ENCODE data around the gene E2F7. TPM values are rescaled to one million over a fixed set of nuclear protein-coding genes. Genes with fewer than 3 reads are reported as not detected.
A peak's percentile ranks its signal among the peaks of the same experiment; 100 is the strongest.

Gene E2F7
- total RNA-seq, 1 donor from 2014 or later = 26.2 TPM

GRCh38 chr12:77104286-77104685 is 38.9 kb upstream of the E2F7 start:
- no peaks in the 10 kb centered on the region for H3K9me3 ChIP-seq (ENCODE audit: insufficient read depth, low read depth, low read length)
- H3K27me3 ChIP-seq (ENCODE audit: insufficient read depth, low read length) = no peaks in the 10 kb centered on the region
- H4K20me1 ChIP-seq (ENCODE audit: insufficient read depth, low read length) = no peaks in the 10 kb centered on the region
- no peak overlapping the region for H3K4me3 Mint-ChIP-seq (ENCODE audit: unreplicated experiment)
- H3K27me3 Mint-ChIP-seq (ENCODE audit: low read depth, unreplicated experiment) = no peaks in the 10 kb centered on the region
- peak overlapping the region; percentile 58 for H3K27ac ChIP-seq (ENCODE audit: low read depth, low read length)
- H2AFZ ChIP-seq (ENCODE audit: low read depth, low read length) = no peak overlapping the region
- peaks cover 26% of the 10 kb centered on the region for H3K4me1 ChIP-seq (ENCODE audit: insufficient read depth, low read length)
- no peaks in the 10 kb centered on the region for H3K79me2 ChIP-seq (ENCODE audit: insufficient read depth, low read length)
- H3K4me1 Mint-ChIP-seq (ENCODE audit: low read depth, unreplicated experiment) = peaks cover 40% of the 10 kb centered on the region
- H3K4me3 ChIP-seq (ENCODE audit: insufficient read depth, low read depth, low read length) = no peak overlapping the region
- FAIRE-seq = no peak
- H3K9me3 Mint-ChIP-seq (ENCODE audit: unreplicated experiment) = peaks cover 4% of the 10 kb centered on the region
- no peak for DNase-seq (ENCODE audit: low read depth)
- no peaks in the 10 kb centered on the region for H3K36me3 Mint-ChIP-seq (ENCODE audit: low read depth, unreplicated experiment)
- no peak overlapping the region for H3K9ac ChIP-seq (ENCODE audit: low read length)
- no peak for TF ChIP-seq CTCF (IDR thresholded peaks at IDR 0.05; ENCODE audit: insufficient read depth, low read depth, low read length)
- no peak overlapping the region for H3K4me2 ChIP-seq (ENCODE audit: low read length)
- no peaks in the 10 kb centered on the region for H3K36me3 ChIP-seq (ENCODE audit: insufficient read depth, low read length)
- peak overlapping the region; percentile 93 for H3K27ac Mint-ChIP-seq (ENCODE audit: unreplicated experiment)

GRCh38 chr12:77102691-77103090 is 37.3 kb upstream of the E2F7 start:
- H3K27ac ChIP-seq (ENCODE audit: low read depth, low read length) = peak overlapping the region; percentile 58
- H3K4me3 Mint-ChIP-seq (ENCODE audit: unreplicated experiment) = no peak overlapping the region
- H3K9me3 Mint-ChIP-seq (ENCODE audit: unreplicated experiment) = peaks cover 3% of the 10 kb centered on the region
- FAIRE-seq = peak; percentile 71
- H3K9me3 ChIP-seq (ENCODE audit: insufficient read depth, low read depth, low read length) = no peaks in the 10 kb centered on the region
- peaks cover 26% of the 10 kb centered on the region for H3K4me1 ChIP-seq (ENCODE audit: insufficient read depth, low read length)
- peaks cover 25% of the 10 kb centered on the region for H3K4me1 Mint-ChIP-seq (ENCODE audit: low read depth, unreplicated experiment)
- H2AFZ ChIP-seq (ENCODE audit: low read depth, low read length) = no peak overlapping the region
- no peak for TF ChIP-seq CTCF (IDR thresholded peaks at IDR 0.05; ENCODE audit: insufficient read depth, low read depth, low read length)
- TF ChIP-seq EZH2 (IDR thresholded peaks at IDR 0.05; ENCODE audit: insufficient read depth, low read length) = no peak
- H3K27ac Mint-ChIP-seq (ENCODE audit: unreplicated experiment) = no peak overlapping the region
- no peak overlapping the region for H3K4me3 ChIP-seq (ENCODE audit: insufficient read depth, low read depth, low read length)
- no peaks in the 10 kb centered on the region for H3K27me3 ChIP-seq (ENCODE audit: insufficient read depth, low read length)
- H3K9ac ChIP-seq (ENCODE audit: low read length) = no peak overlapping the region
- DNase-seq (ENCODE audit: low read depth) = peak; percentile 90
- no peaks in the 10 kb centered on the region for H3K36me3 ChIP-seq (ENCODE audit: insufficient read depth, low read length)
- no peaks in the 10 kb centered on the region for H3K36me3 Mint-ChIP-seq (ENCODE audit: low read depth, unreplicated experiment)
- no peaks in the 10 kb centered on the region for H4K20me1 ChIP-seq (ENCODE audit: insufficient read depth, low read length)
- H3K27me3 Mint-ChIP-seq (ENCODE audit: low read depth, unreplicated experiment) = no peaks in the 10 kb centered on the region
- H3K4me2 ChIP-seq (ENCODE audit: low read length) = peak overlapping the region; percentile 63
- no peaks in the 10 kb centered on the region for H3K79me2 ChIP-seq (ENCODE audit: insufficient read depth, low read length)

GRCh38 chr12:77102123-77102522 is 36.8 kb upstream of the E2F7 start:
- H3K79me2 ChIP-seq (ENCODE audit: insufficient read depth, low read length) = no peaks in the 10 kb centered on the region

More at GRCh38 chr12:77102123-77102522, 36.8 kb upstream of the E2F7 start:
- no peaks in the 10 kb centered on the region for H3K27me3 Mint-ChIP-seq (ENCODE audit: low read depth, unreplicated experiment)
- TF ChIP-seq CTCF (IDR thresholded peaks at IDR 0.05; ENCODE audit: insufficient read depth, low read depth, low read length) (no peak), EZH2 (IDR thresholded peaks at IDR 0.05; ENCODE audit: insufficient read depth, low read length) (no peak)
- FAIRE-seq (no peak), DNase-seq (ENCODE audit: low read depth) (no peak)
- Histone ChIP-seq H3K9me3 (ENCODE audit: insufficient read depth, low read depth, low read length) (no peaks in the 10 kb centered on the region), H3K27ac (ENCODE audit: low read depth, low read length) (peak overlapping the region; percentile 39), H4K20me1 (ENCODE audit: insufficient read depth, low read length) (no peaks in the 10 kb centered on the region), H3K4me1 (ENCODE audit: insufficient read depth, low read length) (peaks cover 26% of the 10 kb centered on the region), H3K27me3 (ENCODE audit: insufficient read depth, low read length) (no peaks in the 10 kb centered on the region), H2AFZ (ENCODE audit: low read depth, low read length) (no peak overlapping the region), H3K9ac (ENCODE audit: low read length) (no peak overlapping the region), H3K36me3 (ENCODE audit: insufficient read depth, low read length) (no peaks in the 10 kb centered on the region), H3K4me2 (ENCODE audit: low read length) (peak overlapping the region; percentile 63), H3K4me3 (ENCODE audit: insufficient read depth, low read depth, low read length) (no peak overlapping the region)
- no peaks in the 10 kb centered on the region for H3K36me3 Mint-ChIP-seq (ENCODE audit: low read depth, unreplicated experiment)
- H3K27ac Mint-ChIP-seq (ENCODE audit: unreplicated experiment) = no peak overlapping the region
- no peak overlapping the region for H3K4me3 Mint-ChIP-seq (ENCODE audit: unreplicated experiment)
- H3K9me3 Mint-ChIP-seq (ENCODE audit: unreplicated experiment) = peaks cover 3% of the 10 kb centered on the region
- peaks cover 24% of the 10 kb centered on the region for H3K4me1 Mint-ChIP-seq (ENCODE audit: low read depth, unreplicated experiment)
